ENCODE data around the gene FGF8. TPM values are rescaled to one million over a fixed set of nuclear protein-coding genes. Genes with fewer than 3 reads are reported as not detected.
A peak's percentile ranks its signal among the peaks of the same experiment; 100 is the strongest.

FGF8 gene
- total RNA-seq, 1 donor from 2014 or later: not detected

GRCh38 chr10:101782811-101783735 is 7.2 kb upstream of the FGF8 start, which contains the start of gene NPM3:
Gene NPM3 (minus strand): TSS chr10:101783446. CDS start chr10:101783390, 56 bp downstream.
- ChIA-PET CTCF (interaction anchor here (0.8 to 2.6 kb wide), 10 partner anchors 9 to 290 kb away, joined by 3 to 11 read pairs (median 4); no protein-coding TSS in a partner anchor), POLR2A (interaction anchor here (0.6 to 6.7 kb wide), 9 partner anchors 9 to 283 kb away, joined by 3 to 43 read pairs (median 3); partner anchors contain the start of genes HPS6 and OGA)
- Mint-ChIP-seq H3K36me3 (ENCODE audit: low read depth) (peaks cover 41% of the 10 kb centered on the region), H3K27me3 (peaks cover 6% of the 10 kb centered on the region), H3K9me3 (no peaks in the 10 kb centered on the region), H3K4me1 (peaks cover 53% of the 10 kb centered on the region), H3K27ac (peak within 1 kb of the TSS; percentile 90), H3K4me3 (peak within 1 kb of the TSS; percentile 100)
- intact Hi-C loops (cut with micrococcal nuclease): loop anchor here (1.0 to 5.0 kb wide), 6 partner anchors 31 to 431 kb away; partner anchors contain the start of genes BTRC, DPCD, HPS6 and OGA
- TF ChIP-seq, protein P1, sequence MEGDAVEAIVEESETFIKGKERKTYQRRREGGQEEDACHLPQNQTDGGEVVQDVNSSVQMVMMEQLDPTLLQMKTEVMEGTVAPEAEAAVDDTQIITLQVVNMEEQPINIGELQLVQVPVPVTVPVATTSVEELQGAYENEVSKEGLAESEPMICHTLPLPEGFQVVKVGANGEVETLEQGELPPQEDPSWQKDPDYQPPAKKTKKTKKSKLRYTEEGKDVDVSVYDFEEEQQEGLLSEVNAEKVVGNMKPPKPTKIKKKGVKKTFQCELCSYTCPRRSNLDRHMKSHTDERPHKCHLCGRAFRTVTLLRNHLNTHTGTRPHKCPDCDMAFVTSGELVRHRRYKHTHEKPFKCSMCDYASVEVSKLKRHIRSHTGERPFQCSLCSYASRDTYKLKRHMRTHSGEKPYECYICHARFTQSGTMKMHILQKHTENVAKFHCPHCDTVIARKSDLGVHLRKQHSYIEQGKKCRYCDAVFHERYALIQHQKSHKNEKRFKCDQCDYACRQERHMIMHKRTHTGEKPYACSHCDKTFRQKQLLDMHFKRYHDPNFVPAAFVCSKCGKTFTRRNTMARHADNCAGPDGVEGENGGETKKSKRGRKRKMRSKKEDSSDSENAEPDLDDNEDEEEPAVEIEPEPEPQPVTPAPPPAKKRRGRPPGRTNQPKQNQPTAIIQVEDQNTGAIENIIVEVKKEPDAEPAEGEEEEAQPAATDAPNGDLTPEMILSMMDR (IDR thresholded peaks at IDR 0.05): no peak
- DNase-seq: peak; percentile 66
- ATAC-seq (ENCODE audit: low read depth): peak; percentile 75

DNA sequence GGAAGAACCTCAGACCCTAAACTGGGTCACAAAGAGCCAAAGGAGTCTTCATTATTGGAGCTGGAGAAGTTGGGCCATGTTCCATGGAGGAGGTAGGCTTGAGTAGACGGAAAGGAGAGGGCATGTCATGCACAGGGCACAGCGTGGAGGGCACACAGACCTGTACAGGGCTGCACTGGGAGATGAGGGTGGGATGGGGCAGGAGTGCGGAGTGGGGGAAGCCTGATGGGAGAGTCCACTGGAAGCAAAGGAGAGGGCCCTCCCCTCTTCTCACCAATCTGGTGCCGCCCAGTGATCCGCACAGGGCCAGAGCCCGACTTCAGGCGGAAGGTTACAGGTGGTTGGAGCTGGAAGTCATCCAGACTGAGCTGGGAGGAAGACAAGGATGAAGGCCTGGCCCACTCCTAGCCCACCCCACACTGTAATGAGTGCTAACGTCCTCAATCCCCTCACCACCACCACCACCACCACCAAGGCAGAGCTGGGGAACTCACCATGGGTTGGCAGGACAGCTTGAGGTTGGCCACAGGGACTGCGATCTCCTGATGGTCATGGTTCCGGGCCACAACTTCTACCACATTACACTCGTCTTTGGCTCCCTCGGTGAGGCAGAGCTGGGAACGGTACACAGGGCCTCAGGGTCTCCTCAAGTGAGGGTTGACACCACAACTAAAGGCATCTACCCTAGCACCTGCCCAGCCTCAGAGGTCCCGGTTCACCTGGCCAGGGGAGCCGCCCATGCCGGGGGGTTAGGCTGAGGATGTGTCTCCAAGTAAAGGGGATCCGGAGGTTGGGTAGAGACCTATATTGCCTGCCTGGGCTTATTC is 6.3 kb upstream of the FGF8 start:
- Mint-ChIP-seq H3K4me3 (peak overlapping the region; percentile 100), H3K36me3 (ENCODE audit: low read depth) (peaks cover 34% of the 10 kb centered on the region), H3K27ac (peak overlapping the region; percentile 90), H3K27me3 (peaks cover 14% of the 10 kb centered on the region), H3K9me3 (no peaks in the 10 kb centered on the region), H3K4me1 (peaks cover 55% of the 10 kb centered on the region)
- intact Hi-C loops (cut with micrococcal nuclease): loop anchor here (1.0 to 5.0 kb wide), 7 partner anchors 59 to 568 kb away; partner anchors contain the start of genes BTRC, DPCD and POLL
- ATAC-seq (ENCODE audit: low read depth) (no peak), DNase-seq (no peak)
- TF ChIP-seq, protein P1 (IDR thresholded peaks at IDR 0.05): no peak
- ChIA-PET POLR2A (interaction anchor here (1.0 to 6.7 kb wide), 3 partner anchors 35 to 59 kb away, joined by 3 to 43 read pairs (median 3); partner anchors contain the start of gene OGA), CTCF (interaction anchor here (0.8 to 2.6 kb wide), 8 partner anchors 8 to 291 kb away, joined by 3 to 16 read pairs (median 8); partner anchors contain the start of gene OGA)

- POLR2A ChIA-PET: interaction anchor here (0.6 to 6.7 kb wide), 3 partner anchors 36 to 507 kb away, joined by 3 to 43 read pairs (median 5); partner anchors contain the start of gene OGA
- ATAC-seq (ENCODE audit: low read depth) (no peak), DNase-seq (no peak)
- CTCF ChIA-PET: interaction anchor here (0.7 to 2.6 kb wide), 18 partner anchors 9 to 571 kb away, joined by 3 to 16 read pairs (median 4); partner anchors contain the start of gene OGA
- Mint-ChIP-seq H3K27me3 (peaks cover 18% of the 10 kb centered on the region), H3K4me3 (peak overlapping the region; percentile 100), H3K27ac (no peak overlapping the region), H3K36me3 (ENCODE audit: low read depth) (peaks cover 30% of the 10 kb centered on the region), H3K9me3 (no peaks in the 10 kb centered on the region), H3K4me1 (peaks cover 58% of the 10 kb centered on the region)
- intact Hi-C loops (cut with micrococcal nuclease): loop anchor here (1.0 to 5.0 kb wide), 7 partner anchors 59 to 567 kb away; partner anchors contain the start of genes BTRC, DPCD and POLL
- TF ChIP-seq, protein P1 (IDR thresholded peaks at IDR 0.05): no peak
Measured at GRCh38 chr10:101781655-101781983, 5.7 kb upstream of the FGF8 start.

GRCh38 chr10:101780818-101781654 is 5.1 kb upstream of the FGF8 start:
- ATAC-seq (ENCODE audit: low read depth) (peak; percentile 58), DNase-seq (peak; percentile 61)
- ChIA-PET POLR2A (interaction anchor here (0.6 to 6.7 kb wide), 3 partner anchors 23 to 507 kb away, joined by 3 to 43 read pairs (median 5); partner anchors contain the start of gene OGA), CTCF (interaction anchor here (0.6 to 2.6 kb wide), 19 partner anchors 9 to 570 kb away, joined by 3 to 16 read pairs (median 4); partner anchors contain the start of gene OGA)
- Mint-ChIP-seq H3K4me1 (peaks cover 59% of the 10 kb centered on the region), H3K9me3 (no peaks in the 10 kb centered on the region), H3K4me3 (peak overlapping the region; percentile 57), H3K27ac (peak overlapping the region; percentile 4), H3K27me3 (peaks cover 18% of the 10 kb centered on the region), H3K36me3 (ENCODE audit: low read depth) (peaks cover 24% of the 10 kb centered on the region)
- intact Hi-C loops (cut with micrococcal nuclease): loop anchor here (1.0 to 5.0 kb wide), 9 partner anchors 60 to 620 kb away; partner anchors contain the start of genes BTRC, DPCD and POLL
- TF ChIP-seq, protein P1 (IDR thresholded peaks at IDR 0.05): no peak
